T-cell (primary cell): ENCODE data around the gene RFTN1. TPM values are rescaled to one million over a fixed set of nuclear protein-coding genes. Genes with fewer than 3 reads are reported as not detected.

Experiments used
- ATAC-seq, 4 experiments: fragments of 200-7000 bp in 3 of 4; fragments of 150-1000 bp in 1 of 4; cut with Tn5 transposase; replicated peaks in 1 of 4; 1 replicate in 3 of 4; 2 replicates in 1 of 4; pipeline ENCODE4 v1.10.0; 2021; ENCODE audit warnings: moderate library complexity in 3 of 4, mild to moderate bottlenecking in 2 of 4, moderate number of reproducible peaks in 1 of 4
- CTCF ChIA-PET, 2 donors: fragments of 300-600 bp; sonication (Branson Sonifier 250); formaldehyde crosslinking; loops; one replicate each; lab custom pipeline; 2022; ENCODE audit warnings: antibody characterized with exemption in 2 of 2; lab: Charles Lee
- POLR2A ChIA-PET, 2 donors: fragments of 300-600 bp; sonication (Branson Sonifier 250); formaldehyde crosslinking; loops; one replicate each; lab custom pipeline; 2022; ENCODE audit warnings: antibody characterized with exemption in 2 of 2; lab: Charles Lee
- DNase-seq, 35 experiments: peaks; one replicate each; pipeline versions ENCODE4 v3.0.0 to v3.0.0-alpha.2; 2013 to 2023
- H3K27ac ChIP-seq: one replicate; pipeline ENCODE4 v1.5.1; 2013; ENCODE audit warnings: low read length
- H3K27me3 ChIP-seq, 2 experiments: replicated peaks in 1 of 2; 1 replicate in 1 of 2; 2 replicates in 1 of 2; pipeline versions ENCODE4 v1.6.1 to v1.7.0; 2013; ENCODE audit warnings: low read length in 1 of 2, mixed read lengths in 1 of 2; ENCODE audit not compliant: control insufficient read depth in 2 of 2, insufficient read depth in 2 of 2; ENCODE audit errors: extremely low read depth in 1 of 2
- H3K36me3 ChIP-seq, 2 donors: 1 replicate in 1 of 2; 2 replicates in 1 of 2; pipeline versions ENCODE4 v1.6.1 to v1.7.0; 2013; ENCODE audit warnings: low read length in 1 of 2; ENCODE audit not compliant: control insufficient read depth in 2 of 2, insufficient read depth in 1 of 2; ENCODE audit errors: extremely low read depth in 1 of 2
- H3K4me1 ChIP-seq, 2 experiments: 1 replicate in 1 of 2; 2 replicates in 1 of 2; pipeline versions ENCODE4 v1.6.1 to v1.7.0; 2013; ENCODE audit warnings: low read length in 2 of 2, mixed read lengths in 1 of 2; ENCODE audit not compliant: insufficient read depth in 2 of 2, control insufficient read depth in 1 of 2; ENCODE audit errors: extremely low read depth in 1 of 2
- H3K4me3 ChIP-seq, 2 donors: 1 replicate in 1 of 2; 2 replicates in 1 of 2; pipeline versions ENCODE4 v1.5.1 to v1.7.0; 2013; ENCODE audit warnings: mild to moderate bottlenecking in 2 of 2, low read length in 1 of 2, moderate library complexity in 1 of 2; ENCODE audit not compliant: control insufficient read depth in 1 of 2; ENCODE audit errors: extremely low read depth in 1 of 2
- H3K9me3 ChIP-seq: 2 replicates; pipeline ENCODE4 v1.7.0; 2013
- H3K27ac Mint-ChIP-seq, 2 donors: one replicate each; pipeline ENCODE4 v1.8.0; 2020 to 2021; ENCODE audit warnings: mild to moderate bottlenecking in 2 of 2, mixed read lengths in 2 of 2
- H3K27me3 Mint-ChIP-seq, 2 donors: one replicate each; pipeline ENCODE4 v1.8.0; 2021 to 2022; ENCODE audit warnings: mixed read lengths in 2 of 2
- H3K36me3 Mint-ChIP-seq: one replicate; pipeline ENCODE4 v1.8.0; 2021; ENCODE audit warnings: mixed read lengths
- H3K4me1 Mint-ChIP-seq, 3 donors: one replicate each; pipeline ENCODE4 v1.8.0; 2020 to 2022; ENCODE audit warnings: mixed read lengths in 3 of 3, mild to moderate bottlenecking in 1 of 3
- H3K4me3 Mint-ChIP-seq, 3 donors: one replicate each; pipeline ENCODE4 v1.8.0; 2020 to 2022; ENCODE audit warnings: mild to moderate bottlenecking in 3 of 3, mixed read lengths in 3 of 3, moderate library complexity in 3 of 3
- H3K9me3 Mint-ChIP-seq, 3 donors: one replicate each; pipeline ENCODE4 v1.8.0; 2020 to 2022; ENCODE audit warnings: mixed read lengths in 3 of 3
- WGBS: methylation state at CpG from one replicate; pipeline ENCODE4 v1.1.5; 2013; ENCODE audit warnings: missing lambda C conversion rate; ENCODE audit not compliant: insufficient coverage; 5-methylcytosine and 5-hydroxymethylcytosine counted together
- total RNA-seq, 35 experiments: library from RNA in 6 of 35; stranded (reverse) in 6 of 35; fragments of 120-200 nt in 1 of 35; gene quantifications; one replicate each; pipeline versions ENCODE4 v1.2.1 to v1.2.4 and lab custom pipeline; 2013 to 2026

Gene RFTN1
- total RNA-seq, 5 donors from 2014 or later (not counting 1 experiment from before 2014, with no cell fraction given): 55.5 to 73.4 (median 70.7) TPM

- H3K27ac Mint-ChIP-seq: peak overlapping the region; percentile 58 to 98
- Histone ChIP-seq H3K36me3 (peaks cover 0 to 15% of the 10 kb centered on the region in 2 donors), H3K9me3 (no peaks in the 10 kb centered on the region), H3K27ac (no peak overlapping the region), H3K27me3 (no peaks in the 10 kb centered on the region), H3K4me3 (no peak overlapping the region), H3K4me1 (peaks cover 39 to 45% of the 10 kb centered on the region in 2 experiments)
- no peaks in the 10 kb centered on the region for H3K27me3 Mint-ChIP-seq
- CTCF ChIA-PET: no interaction called here
- WGBS: 100% methylated on average over 1 of the region's 2 CpGs
- H3K36me3 Mint-ChIP-seq: peaks cover 60% of the 10 kb centered on the region
- no peaks in the 10 kb centered on the region for H3K9me3 Mint-ChIP-seq
- H3K4me3 Mint-ChIP-seq: no peak overlapping the region
- no peak for ATAC-seq
- peaks cover 66 to 95% (median 88%) of the 10 kb centered on the region in 3 donors for H3K4me1 Mint-ChIP-seq
- DNase-seq: no peak
- POLR2A ChIA-PET: no interaction called here
These were observed 35.0 kb downstream of the RFTN1 start for GRCh38 chr3:16478516-16478915.

DNA sequence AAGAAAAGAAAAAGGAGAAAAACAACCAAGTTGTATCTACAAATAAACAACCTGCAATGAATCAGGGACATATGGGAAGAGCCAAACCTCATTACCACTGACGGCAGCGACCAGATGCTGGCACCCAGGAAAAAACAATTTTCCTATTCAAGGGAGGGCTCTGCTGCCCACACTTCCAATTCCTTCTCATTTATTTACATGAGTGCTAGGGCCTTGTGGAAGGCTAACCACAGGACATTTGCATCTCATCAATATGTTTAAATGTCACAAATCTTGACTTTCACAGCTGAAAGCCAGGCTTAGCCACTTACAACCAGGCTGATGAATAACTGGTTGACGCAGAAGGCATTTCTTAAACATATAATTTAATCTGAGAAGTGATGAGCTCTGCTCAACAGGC lies 36.0 kb downstream of the RFTN1 start:
- H3K36me3 ChIP-seq: peaks cover 3 to 18% of the 10 kb centered on the region in 2 donors
- no peak for ATAC-seq
- DNase-seq: no peak
- Mint-ChIP-seq H3K9me3 (no peaks in the 10 kb centered on the region), H3K36me3 (peaks cover 68% of the 10 kb centered on the region), H3K4me3 (no peak overlapping the region), H3K4me1 (peaks cover 56 to 85% (median 78%) of the 10 kb centered on the region in 3 donors), H3K27me3 (no peaks in the 10 kb centered on the region), H3K27ac (peak overlapping the region; percentile 64 to 69)
- peaks cover 32 to 36% of the 10 kb centered on the region in 2 experiments for H3K4me1 ChIP-seq
- H3K27ac ChIP-seq: no peak overlapping the region
- H3K9me3 ChIP-seq: no peaks in the 10 kb centered on the region
- no CpG with 5 or more reads among the region's 3 CpGs for WGBS
- ChIA-PET CTCF (no interaction called here), POLR2A (interaction anchor here in 1 of 2 donors (1.2 kb wide), 1 partner anchor 34 kb away, joined by 3 read pairs; no protein-coding TSS in a partner anchor)
- no peaks in the 10 kb centered on the region for H3K27me3 ChIP-seq
- H3K4me3 ChIP-seq: no peak overlapping the region

DNA sequence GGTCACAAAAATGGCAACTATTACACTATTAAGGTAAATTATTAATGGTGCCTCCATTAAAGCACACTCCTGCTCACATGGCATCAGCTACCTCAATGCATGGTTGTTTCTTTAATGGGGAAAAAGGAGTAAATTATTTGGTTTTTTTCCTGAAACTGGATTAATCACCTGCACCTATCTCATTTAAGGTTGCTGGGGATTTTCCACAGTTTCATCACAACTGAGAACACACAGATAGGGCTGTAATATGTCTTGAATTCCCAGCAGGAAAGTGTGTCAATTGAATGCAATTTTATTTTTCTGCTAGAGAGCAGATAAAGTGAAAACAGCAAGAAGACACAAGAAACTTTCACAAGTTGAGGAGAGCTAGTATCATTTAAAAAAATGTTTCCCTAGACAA lies 36.4 kb downstream of the RFTN1 start:
- ChIA-PET POLR2A (interaction anchor here (0.9 to 1.2 kb wide), 3 partner anchors 10 to 35 kb away, joined by 3 read pairs; no protein-coding TSS in a partner anchor), CTCF (interaction anchor here in 1 of 2 donors (0.8 to 1.0 kb wide), 4 partner anchors 8 to 85 kb away, joined by 3 to 4 read pairs (median 3); no protein-coding TSS in a partner anchor)
- Mint-ChIP-seq H3K27ac (peak overlapping the region; percentile 69 to 83), H3K27me3 (no peaks in the 10 kb centered on the region), H3K9me3 (no peaks in the 10 kb centered on the region), H3K36me3 (peaks cover 73% of the 10 kb centered on the region), H3K4me1 (peaks cover 51 to 83% (median 73%) of the 10 kb centered on the region in 3 donors), H3K4me3 (no peak overlapping the region)
- H3K4me1 ChIP-seq: peaks cover 27 to 32% of the 10 kb centered on the region in 2 experiments
- H3K27ac ChIP-seq: no peak overlapping the region
- no peaks in the 10 kb centered on the region for H3K27me3 ChIP-seq
- no peaks in the 10 kb centered on the region for H3K9me3 ChIP-seq
- peaks cover 3 to 23% of the 10 kb centered on the region in 2 donors for H3K36me3 ChIP-seq
- ATAC-seq (no peak), DNase-seq (no peak)
- H3K4me3 ChIP-seq: no peak overlapping the region

DNA sequence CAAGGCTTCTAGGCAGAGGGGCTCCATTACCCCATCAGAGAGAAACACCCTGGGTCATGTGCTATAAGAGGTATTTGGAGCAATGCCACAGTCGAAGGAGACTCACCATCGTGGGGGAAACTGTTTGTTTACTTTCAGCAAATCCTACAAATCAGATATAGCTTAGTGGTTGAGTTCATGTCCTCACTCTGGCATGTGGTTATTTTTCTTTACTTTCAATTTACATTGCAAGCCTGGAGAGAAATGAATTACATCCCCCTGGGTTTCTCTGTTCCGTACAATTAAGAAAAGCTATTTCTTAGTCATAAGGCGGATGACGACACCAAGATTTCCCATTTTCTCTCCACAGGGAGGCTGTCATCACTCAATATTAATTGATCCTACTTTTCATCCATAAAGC lies 36.9 kb downstream of the RFTN1 start:
- Histone ChIP-seq H3K36me3 (peaks cover 3 to 24% of the 10 kb centered on the region in 2 donors), H3K4me1 (peaks cover 23 to 28% of the 10 kb centered on the region in 2 experiments), H3K4me3 (no peak overlapping the region), H3K9me3 (no peaks in the 10 kb centered on the region), H3K27ac (no peak overlapping the region), H3K27me3 (no peaks in the 10 kb centered on the region)
- ChIA-PET CTCF (interaction anchor here in 1 of 2 donors (0.6 to 1.0 kb wide), 6 partner anchors 8 to 608 kb away, joined by 3 to 4 read pairs (median 3); no protein-coding TSS in a partner anchor), POLR2A (interaction anchor here (0.6 to 1.0 kb wide), 4 partner anchors 11 to 116 kb away, joined by 3 to 4 read pairs (median 3); no protein-coding TSS in a partner anchor)
- 72% methylated on average over 3 of the region's 5 CpGs for WGBS
- peak in 1 of 35 experiments; percentile 36 for DNase-seq
- H3K4me3 Mint-ChIP-seq: peak overlapping the region in 1 of 3 donors; percentile 3
- peaks cover 47 to 79% (median 69%) of the 10 kb centered on the region in 3 donors for H3K4me1 Mint-ChIP-seq
- H3K27ac Mint-ChIP-seq: peak overlapping the region; percentile 69 to 83
- peak in 2 of 4 experiments; percentile 38 to 40 for ATAC-seq
- H3K9me3 Mint-ChIP-seq: no peaks in the 10 kb centered on the region
- H3K27me3 Mint-ChIP-seq: no peaks in the 10 kb centered on the region
- H3K36me3 Mint-ChIP-seq: peaks cover 77% of the 10 kb centered on the region

DNA sequence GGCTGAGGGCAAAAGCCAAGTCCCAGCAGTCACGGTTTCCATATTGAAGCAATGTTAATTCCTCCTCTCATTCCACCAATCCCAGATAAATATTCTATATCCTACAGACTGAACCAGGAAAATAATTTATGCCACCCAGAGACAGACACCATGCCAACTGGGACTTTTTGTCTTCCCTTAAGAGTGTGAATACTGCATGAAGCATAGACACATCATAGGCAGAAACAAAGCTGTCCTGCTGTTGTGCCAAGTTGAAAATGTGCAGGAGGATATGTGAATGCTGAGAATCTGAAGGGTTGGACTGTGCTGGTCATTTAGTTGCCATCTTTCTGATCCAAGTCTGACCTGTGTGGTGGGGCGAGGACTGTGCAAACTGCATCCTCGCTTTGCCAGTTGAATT lies 37.7 kb downstream of the RFTN1 start:
- POLR2A ChIA-PET: interaction anchor here in 1 of 2 donors (1.0 kb wide), 1 partner anchor 13 kb away, joined by 4 read pairs; no protein-coding TSS in a partner anchor
- Histone ChIP-seq H3K27ac (no peak overlapping the region), H3K9me3 (no peaks in the 10 kb centered on the region), H3K36me3 (peaks cover 3 to 24% of the 10 kb centered on the region in 2 donors), H3K27me3 (no peaks in the 10 kb centered on the region), H3K4me1 (peaks cover 15 to 26% of the 10 kb centered on the region in 2 experiments), H3K4me3 (no peak overlapping the region)
- DNase-seq: no peak
- CTCF ChIA-PET: interaction anchor here in 1 of 2 donors (0.8 to 1.1 kb wide), 2 partner anchors 9 to 30 kb away, joined by 3 to 4 read pairs; no protein-coding TSS in a partner anchor
- Mint-ChIP-seq H3K4me3 (no peak overlapping the region), H3K27me3 (no peaks in the 10 kb centered on the region), H3K4me1 (peaks cover 39 to 70% (median 60%) of the 10 kb centered on the region in 3 donors), H3K27ac (peak overlapping the region; percentile 69 to 83), H3K9me3 (peaks cover 0 to 3% (median under 1%) of the 10 kb centered on the region in 3 donors), H3K36me3 (peaks cover 84% of the 10 kb centered on the region)
- no peak for ATAC-seq
- WGBS: 100% methylated on average over 1 of the region's 3 CpGs

DNA sequence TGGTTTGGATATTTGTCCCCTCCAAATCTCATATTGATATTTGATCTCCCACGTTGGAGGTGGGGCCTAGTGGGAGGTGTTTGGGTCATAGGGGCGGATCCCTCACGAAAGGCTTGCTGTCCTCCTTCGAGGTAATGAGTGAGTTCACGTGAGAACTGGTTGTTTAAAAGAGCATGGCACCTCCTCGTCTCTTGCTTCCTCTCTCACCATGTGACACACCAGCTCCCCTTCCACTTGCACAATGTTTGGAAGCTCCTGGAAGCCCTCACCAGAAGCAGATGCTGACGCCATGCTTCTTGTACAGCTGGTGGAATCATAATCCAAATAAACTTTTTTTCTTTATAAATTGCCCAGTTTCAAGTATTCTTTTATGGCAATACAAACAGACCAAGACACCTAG lies 38.6 kb downstream of the RFTN1 start:
- ChIA-PET CTCF (interaction anchor here in 1 of 2 donors (1.1 kb wide), 1 partner anchor 10 kb away, joined by 4 read pairs; no protein-coding TSS in a partner anchor), POLR2A (interaction anchor here in 1 of 2 donors (0.5 to 0.8 kb wide), 2 partner anchors 37 to 1465 kb away, joined by 4 to 5 read pairs; no protein-coding TSS in a partner anchor)
- DNase-seq: no peak
- Mint-ChIP-seq H3K27ac (no peak overlapping the region), H3K4me3 (no peak overlapping the region), H3K27me3 (no peaks in the 10 kb centered on the region), H3K4me1 (peaks cover 35 to 68% (median 59%) of the 10 kb centered on the region in 3 donors), H3K9me3 (peaks cover 0 to 10% (median 4%) of the 10 kb centered on the region in 3 donors), H3K36me3 (peaks cover 88% of the 10 kb centered on the region)
- Histone ChIP-seq H3K4me3 (no peak overlapping the region), H3K27ac (no peak overlapping the region), H3K4me1 (peaks cover 7 to 24% of the 10 kb centered on the region in 2 experiments), H3K36me3 (peaks cover 3 to 24% of the 10 kb centered on the region in 2 donors), H3K27me3 (no peaks in the 10 kb centered on the region), H3K9me3 (no peaks in the 10 kb centered on the region)
- WGBS: 80% methylated on average over 1 of the region's 7 CpGs
- ATAC-seq: no peak
